WTC11 (cell line): ENCODE measurements around the gene GREB1. TPM values are rescaled to one million over a fixed set of nuclear protein-coding genes. Genes with fewer than 3 reads are reported as not detected.

Experiments used
- ATAC-seq: fragments of 200-7000 bp; cut with Tn5 transposase; 2 replicates; pipeline ENCODE4 v1.10.0; 2021; ENCODE audit warnings: mild to moderate bottlenecking, moderate library complexity
- CTCF ChIA-PET: fragments of 300-600 bp; sonication (Branson Sonifier 250); formaldehyde crosslinking; loops from one replicate; lab custom pipeline; 2021; ENCODE audit warnings: antibody characterized with exemption; lab: Charles Lee
- POLR2A ChIA-PET: fragments of 350-600 bp; sonication (Branson Sonifier 250); formaldehyde crosslinking; loops from one replicate; lab custom pipeline; 2021; ENCODE audit warnings: antibody characterized with exemption; lab: Charles Lee
- DNase-seq: peaks from one replicate; pipeline ENCODE4 v3.0.0; 2021; ENCODE audit warnings: low spot score
- H3K27ac Mint-ChIP-seq: 2 replicates; pipeline ENCODE4 v1.8.0; 2021; ENCODE audit warnings: mixed read lengths
- H3K27me3 Mint-ChIP-seq: 2 replicates; pipeline ENCODE4 v1.8.0; 2021; ENCODE audit warnings: low read depth, mild to moderate bottlenecking, moderate library complexity, mixed read lengths
- H3K36me3 Mint-ChIP-seq: 2 replicates; pipeline ENCODE4 v1.8.0; 2021; ENCODE audit warnings: mixed read lengths
- H3K4me1 Mint-ChIP-seq: 2 replicates; pipeline ENCODE4 v1.8.0; 2022; ENCODE audit warnings: mixed read lengths
- H3K4me3 Mint-ChIP-seq: 2 replicates; pipeline ENCODE4 v1.8.0; 2021; ENCODE audit warnings: mild to moderate bottlenecking, moderate library complexity, mixed read lengths
- H3K9me3 Mint-ChIP-seq: 2 replicates; pipeline ENCODE4 v1.8.0; 2021; ENCODE audit warnings: mixed read lengths
- ATF1 ChIP-seq: sonication (generic); formaldehyde crosslinking; IDR thresholded peaks from 2 replicates; pipeline ENCODE4 v1.8.1; 2023; ENCODE audit warnings: mild to moderate bottlenecking, moderate library complexity, missing genetic modification reagents
- CDX4 ChIP-seq: fragments of 250-450 bp; sonication (Bioruptor Pico); IDR thresholded peaks from 2 replicates; pipeline ENCODE4 v1.9.0; 2021; ENCODE audit warnings: moderate library complexity, mild to moderate bottlenecking, inconsistent platforms, borderline replicate concordance
- JUN ChIP-seq: sonication (generic); formaldehyde crosslinking; IDR thresholded peaks from 2 replicates; pipeline ENCODE4 v1.8.0; 2023; ENCODE audit warnings: mild to moderate bottlenecking, missing genetic modification reagents
- NFATC4 ChIP-seq: fragments of 250-450 bp; sonication (Bioruptor Pico); IDR thresholded peaks from 2 replicates; pipeline ENCODE4 v1.9.0; 2021; ENCODE audit warnings: mild to moderate bottlenecking
- NR1H2 ChIP-seq: sonication (generic); formaldehyde crosslinking; IDR thresholded peaks from 2 replicates; pipeline ENCODE4 v1.9.0; 2021; ENCODE audit warnings: mild to moderate bottlenecking, moderate library complexity, missing genetic modification reagents
- NR3C1 ChIP-seq: sonication (generic); formaldehyde crosslinking; conservative IDR thresholded peaks from 2 replicates; pipeline ENCODE4 v1.8.1; 2023; ENCODE audit warnings: low read depth, mild to moderate bottlenecking, missing genetic modification reagents
- RELA ChIP-seq: sonication (generic); formaldehyde crosslinking; IDR thresholded peaks from 2 replicates; pipeline ENCODE4 v1.8.1; 2022; ENCODE audit warnings: missing genetic modification reagents, mild to moderate bottlenecking, borderline replicate concordance
- SMAD3 ChIP-seq: sonication (generic); formaldehyde crosslinking; IDR thresholded peaks from 2 replicates; pipeline ENCODE4 v1.8.0; 2022; ENCODE audit warnings: missing genetic modification reagents, mild to moderate bottlenecking, borderline replicate concordance
- SMAD4 ChIP-seq: sonication (generic); formaldehyde crosslinking; IDR thresholded peaks from 2 replicates; pipeline ENCODE4 v1.8.0; 2022; ENCODE audit warnings: mild to moderate bottlenecking, missing genetic modification reagents
- SP1 ChIP-seq: sonication (generic); formaldehyde crosslinking; conservative IDR thresholded peaks from 2 replicates; pipeline ENCODE4 v1.8.1; 2022; ENCODE audit warnings: missing genetic modification reagents
- TCF7 ChIP-seq: sonication (generic); formaldehyde crosslinking; IDR thresholded peaks from 2 replicates; pipeline ENCODE4 v1.8.0; 2022; ENCODE audit warnings: mild to moderate bottlenecking, low read depth, missing genetic modification reagents, moderate library complexity
- TEAD1 ChIP-seq: sonication (generic); formaldehyde crosslinking; IDR thresholded peaks from 2 replicates; pipeline ENCODE4 v1.8.0; 2022; ENCODE audit warnings: mild to moderate bottlenecking, missing genetic modification reagents
- ZBTB21 ChIP-seq: sonication (generic); formaldehyde crosslinking; IDR thresholded peaks from 2 replicates; pipeline ENCODE4 v1.8.1; 2023; ENCODE audit warnings: mild to moderate bottlenecking, missing genetic modification reagents, borderline replicate concordance
- ZNF219 ChIP-seq: sonication (generic); formaldehyde crosslinking; IDR thresholded peaks from 2 replicates; pipeline ENCODE4 v1.8.0; 2023; ENCODE audit warnings: missing genetic modification reagents, mild to moderate bottlenecking, borderline replicate concordance
- ZNF416 ChIP-seq: fragments of 250-450 bp; sonication (Bioruptor Pico); IDR thresholded peaks from 2 replicates; pipeline ENCODE4 v1.9.0; 2021; ENCODE audit warnings: mild to moderate bottlenecking, inconsistent platforms
- total RNA-seq: library from RNA; stranded (reverse); gene quantifications from 3 replicates; pipeline ENCODE4 v1.2.3, GENCODE V29; 2021
- TF ChIP-seq, protein P1 (sequence below): sonication (generic); formaldehyde crosslinking; IDR thresholded peaks from 2 replicates; pipeline ENCODE4 v1.8.0; 2022; ENCODE audit warnings: missing genetic modification reagents
- TF ChIP-seq, protein P2 (sequence below): sonication (generic); formaldehyde crosslinking; IDR thresholded peaks from 2 replicates; pipeline ENCODE4 v1.8.1; 2022; ENCODE audit warnings: low read depth, missing genetic modification reagents, borderline replicate concordance

The GREB1 gene
- total RNA-seq, 1 experiment from 2014 or later: 35.7 TPM

DNA sequence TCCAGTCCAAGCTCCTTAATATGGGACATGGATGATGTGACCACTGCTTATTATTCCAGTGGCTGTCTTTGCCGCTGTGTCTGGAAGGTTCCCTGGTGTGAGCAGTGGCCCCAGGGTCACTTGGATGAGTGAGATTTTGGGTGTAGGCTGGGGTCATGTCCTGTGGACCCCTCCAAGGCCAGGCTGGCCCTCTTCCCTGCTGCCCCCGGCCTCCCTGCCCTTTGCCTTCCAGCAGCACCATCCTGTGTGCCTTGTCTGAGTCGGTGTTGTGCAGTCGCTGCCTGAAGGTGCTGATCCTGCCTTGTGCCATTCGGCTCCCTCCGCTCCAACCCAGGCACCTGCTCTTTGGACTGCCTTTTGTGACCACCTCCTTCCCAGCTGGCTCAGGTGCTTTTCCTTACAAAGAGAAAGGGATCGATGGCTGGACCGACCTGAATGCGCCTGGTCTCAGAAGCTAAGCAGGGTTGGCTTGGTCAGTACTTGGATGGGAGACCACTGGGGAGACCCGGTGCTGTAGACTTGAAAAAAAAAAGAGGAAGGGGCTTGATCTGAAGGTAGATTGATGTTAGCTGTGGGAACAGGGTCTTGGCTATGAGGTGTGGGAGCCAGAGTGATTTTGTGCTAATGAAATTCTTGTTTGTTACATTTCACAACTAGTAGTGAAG lies 16.7 kb upstream of the GREB1 start:
- no peaks in the 10 kb centered on the region for H3K27me3 Mint-ChIP-seq
- H3K4me3 Mint-ChIP-seq: no peak overlapping the region
- peaks cover 57% of the 10 kb centered on the region for H3K4me1 Mint-ChIP-seq
- DNase-seq (no peak), ATAC-seq (no peak)
- peaks cover 2% of the 10 kb centered on the region; the same call in 1 of the 2 replicates for H3K36me3 Mint-ChIP-seq
- H3K27ac Mint-ChIP-seq: no peak overlapping the region
- peaks cover 13% of the 10 kb centered on the region for H3K9me3 Mint-ChIP-seq
- CTCF ChIA-PET: interaction anchor here (2.2 kb wide), 1 partner anchor 17 kb away, joined by 12 read pairs; the partner anchor contains the start of gene GREB1
- no peak for TF ChIP-seq SMAD3 (CRISPR knock-in tag)
- no peak for TF ChIP-seq CDX4 (CRISPR knock-in tag)
- no peak for TF ChIP-seq ATF1 (CRISPR knock-in tag)
- TF ChIP-seq TCF7 (CRISPR knock-in tag): no peak
- no peak for TF ChIP-seq ZNF416 (CRISPR knock-in tag)
- TF ChIP-seq ZNF219 (CRISPR knock-in tag): no peak
- TF ChIP-seq, protein P1, sequence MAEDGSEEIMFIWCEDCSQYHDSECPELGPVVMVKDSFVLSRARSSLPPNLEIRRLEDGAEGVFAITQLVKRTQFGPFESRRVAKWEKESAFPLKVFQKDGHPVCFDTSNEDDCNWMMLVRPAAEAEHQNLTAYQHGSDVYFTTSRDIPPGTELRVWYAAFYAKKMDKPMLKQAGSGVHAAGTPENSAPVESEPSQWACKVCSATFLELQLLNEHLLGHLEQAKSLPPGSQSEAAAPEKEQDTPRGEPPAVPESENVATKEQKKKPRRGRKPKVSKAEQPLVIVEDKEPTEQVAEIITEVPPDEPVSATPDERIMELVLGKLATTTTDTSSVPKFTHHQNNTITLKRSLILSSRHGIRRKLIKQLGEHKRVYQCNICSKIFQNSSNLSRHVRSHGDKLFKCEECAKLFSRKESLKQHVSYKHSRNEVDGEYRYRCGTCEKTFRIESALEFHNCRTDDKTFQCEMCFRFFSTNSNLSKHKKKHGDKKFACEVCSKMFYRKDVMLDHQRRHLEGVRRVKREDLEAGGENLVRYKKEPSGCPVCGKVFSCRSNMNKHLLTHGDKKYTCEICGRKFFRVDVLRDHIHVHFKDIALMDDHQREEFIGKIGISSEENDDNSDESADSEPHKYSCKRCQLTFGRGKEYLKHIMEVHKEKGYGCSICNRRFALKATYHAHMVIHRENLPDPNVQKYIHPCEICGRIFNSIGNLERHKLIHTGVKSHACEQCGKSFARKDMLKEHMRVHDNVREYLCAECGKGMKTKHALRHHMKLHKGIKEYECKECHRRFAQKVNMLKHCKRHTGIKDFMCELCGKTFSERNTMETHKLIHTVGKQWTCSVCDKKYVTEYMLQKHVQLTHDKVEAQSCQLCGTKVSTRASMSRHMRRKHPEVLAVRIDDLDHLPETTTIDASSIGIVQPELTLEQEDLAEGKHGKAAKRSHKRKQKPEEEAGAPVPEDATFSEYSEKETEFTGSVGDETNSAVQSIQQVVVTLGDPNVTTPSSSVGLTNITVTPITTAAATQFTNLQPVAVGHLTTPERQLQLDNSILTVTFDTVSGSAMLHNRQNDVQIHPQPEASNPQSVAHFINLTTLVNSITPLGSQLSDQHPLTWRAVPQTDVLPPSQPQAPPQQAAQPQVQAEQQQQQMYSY (CRISPR knock-in tag): no peak
- no peak for TF ChIP-seq SP1 (CRISPR knock-in tag)
- no peak for TF ChIP-seq ZBTB21
- TF ChIP-seq TEAD1 (CRISPR knock-in tag): no peak
- TF ChIP-seq, protein P2, sequence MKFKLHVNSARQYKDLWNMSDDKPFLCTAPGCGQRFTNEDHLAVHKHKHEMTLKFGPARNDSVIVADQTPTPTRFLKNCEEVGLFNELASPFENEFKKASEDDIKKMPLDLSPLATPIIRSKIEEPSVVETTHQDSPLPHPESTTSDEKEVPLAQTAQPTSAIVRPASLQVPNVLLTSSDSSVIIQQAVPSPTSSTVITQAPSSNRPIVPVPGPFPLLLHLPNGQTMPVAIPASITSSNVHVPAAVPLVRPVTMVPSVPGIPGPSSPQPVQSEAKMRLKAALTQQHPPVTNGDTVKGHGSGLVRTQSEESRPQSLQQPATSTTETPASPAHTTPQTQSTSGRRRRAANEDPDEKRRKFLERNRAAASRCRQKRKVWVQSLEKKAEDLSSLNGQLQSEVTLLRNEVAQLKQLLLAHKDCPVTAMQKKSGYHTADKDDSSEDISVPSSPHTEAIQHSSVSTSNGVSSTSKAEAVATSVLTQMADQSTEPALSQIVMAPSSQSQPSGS (CRISPR knock-in tag): no peak
- no peak for TF ChIP-seq SMAD4 (CRISPR knock-in tag)
- TF ChIP-seq NFATC4: no peak
- no peak for TF ChIP-seq NR3C1 (CRISPR knock-in tag)
- no peak for TF ChIP-seq JUN (CRISPR knock-in tag)
- no peak for TF ChIP-seq RELA
- POLR2A ChIA-PET: interaction anchor here (0.5 kb wide), 1 partner anchor 107 kb away, joined by 6 read pairs; no protein-coding TSS in a partner anchor

- H3K4me3 Mint-ChIP-seq: no peak overlapping the region
Observed at GRCh38 chr2:11517906-11518305, 15.9 kb upstream of the GREB1 start.

More at GRCh38 chr2:11517906-11518305, 15.9 kb upstream of the GREB1 start:
- Mint-ChIP-seq H3K27ac (no peak overlapping the region), H3K27me3 (no peaks in the 10 kb centered on the region), H3K36me3 (peaks cover 6% of the 10 kb centered on the region), H3K9me3 (peaks cover 17% of the 10 kb centered on the region), H3K4me1 (peaks cover 50% of the 10 kb centered on the region)
- POLR2A ChIA-PET: no interaction called here
- CTCF ChIA-PET: interaction anchor here (1.6 kb wide), 1 partner anchor 17 kb away, joined by 5 read pairs; no protein-coding TSS in a partner anchor
- no peak for ATAC-seq
- DNase-seq: no peak
- TF ChIP-seq ZNF416 (CRISPR knock-in tag) (no peak), NR3C1 (CRISPR knock-in tag) (no peak), NR1H2 (no peak)
